Spinal cord (tissue), 10 donors: ENCODE results near the gene RPIA. TPM values are rescaled to one million over a fixed set of nuclear protein-coding genes. Genes with fewer than 3 reads are reported as not detected.
"Not testable (repeated sequence)": the region's sequence is repeated elsewhere in the genome, so short reads cannot be mapped to it uniquely, and the experiment has no call there.

ENCODE experiments used
- DNase-seq, 6 donors: peaks; one replicate each; pipeline versions ENCODE4 v3.0.0 to v3.0.0-alpha.2; 2013 to 2015; ENCODE audit warnings: low spot score in 6 of 6, low read depth in 4 of 6
- H3K27ac ChIP-seq: one replicate; pipeline ENCODE4 v1.5.1; 2013; ENCODE audit warnings: low read depth, low read length, control low read depth
- H3K27me3 ChIP-seq: one replicate; pipeline ENCODE4 v1.6.1; 2013; ENCODE audit warnings: low read length; ENCODE audit not compliant: control insufficient read depth, insufficient read depth
- H3K36me3 ChIP-seq: one replicate; pipeline ENCODE4 v1.6.1; 2013; ENCODE audit warnings: low read length; ENCODE audit not compliant: control insufficient read depth, insufficient read depth
- H3K4me1 ChIP-seq: one replicate; pipeline ENCODE4 v1.6.1; 2013; ENCODE audit warnings: low read length; ENCODE audit not compliant: control insufficient read depth, insufficient read depth
- H3K4me3 ChIP-seq: one replicate; pipeline ENCODE4 v1.5.1; 2013; ENCODE audit warnings: low read depth, low read length, control low read depth
- H3K9me3 ChIP-seq: one replicate; pipeline ENCODE4 v1.6.1; 2013; ENCODE audit warnings: low read length; ENCODE audit not compliant: control insufficient read depth, insufficient read depth
- WGBS: methylation state at CpG from one replicate; pipeline ENCODE4 v1.1.5; 2013; ENCODE audit warnings: missing lambda C conversion rate; ENCODE audit not compliant: insufficient coverage; 5-methylcytosine and 5-hydroxymethylcytosine counted together
- polyA plus RNA-seq, 2 donors: library from polyadenylated mRNA; unstranded; fragments of 120-200 nt; gene quantifications; one replicate each; pipeline ENCODE4 v1.2.1, GENCODE V29; 2013; ENCODE audit not compliant: insufficient read length in 2 of 2
- total RNA-seq, 2 donors: library from RNA; depleted of rRNA in 1 of 2; stranded (reverse); fragments of 120-200 nt in 1 of 2; fragments of >200 nt in 1 of 2; gene quantifications; one replicate each; pipeline versions ENCODE4 v1.2.3 to v1.2.4, GENCODE V29; 2013 to 2014
- donor health status: healthy.

RPIA gene
- total and polyA plus RNA-seq, 4 donors = 9.0 to 18.2 (median 14.2) TPM

DNA sequence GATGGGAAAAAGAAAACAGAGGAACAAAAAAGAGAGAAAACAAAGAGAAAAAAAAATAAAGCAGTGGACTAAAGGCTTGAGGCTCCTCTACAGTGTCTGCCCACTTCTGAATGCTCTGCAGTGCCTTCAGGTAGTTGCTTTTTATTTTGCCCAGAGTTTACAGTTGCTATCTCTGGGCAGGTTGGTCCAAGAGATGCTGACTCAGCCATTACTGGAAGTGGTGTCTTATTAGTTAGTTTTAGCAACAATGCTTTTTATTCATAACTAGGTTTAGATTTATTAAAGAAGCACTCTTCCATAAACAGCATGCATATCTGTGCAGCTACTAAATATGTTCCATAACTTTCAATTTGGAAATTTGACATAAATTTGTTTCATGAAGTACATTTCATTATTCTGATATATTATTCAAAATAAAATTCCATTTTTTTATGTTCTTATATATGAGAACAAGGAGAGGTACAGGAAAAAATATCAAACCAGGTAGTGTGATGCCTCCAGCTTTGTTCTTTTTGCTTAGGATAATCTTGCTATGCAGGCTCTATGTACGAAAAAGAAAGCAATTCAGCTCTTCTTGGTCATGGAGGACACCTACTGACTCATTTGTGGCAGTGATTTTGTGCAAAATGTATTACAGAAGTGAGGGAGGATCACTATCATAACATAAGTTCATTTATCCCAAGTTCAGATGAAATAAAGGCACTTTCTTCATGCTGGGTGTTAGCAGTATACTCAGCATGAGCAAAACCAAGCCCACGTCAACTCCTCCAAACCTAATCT is 69.5 kb downstream of the RPIA start:
- peaks cover 5% of the 10 kb centered on the region for H3K36me3 ChIP-seq
- H3K27me3 ChIP-seq = peaks cover 9% of the 10 kb centered on the region
- no peak overlapping the region for H3K4me3 ChIP-seq
- WGBS = 82% methylated on average over 1 of the region's 2 CpGs
- H3K27ac ChIP-seq = no peak overlapping the region
- no peak for DNase-seq
- no peaks in the 10 kb centered on the region for H3K9me3 ChIP-seq
- peaks cover 16% of the 10 kb centered on the region for H3K4me1 ChIP-seq

GRCh38 chr2:88764141-88764849 is 72.8 kb downstream of the RPIA start:
- 79% methylated on average over 18 of the region's 19 CpGs for WGBS

DNA sequence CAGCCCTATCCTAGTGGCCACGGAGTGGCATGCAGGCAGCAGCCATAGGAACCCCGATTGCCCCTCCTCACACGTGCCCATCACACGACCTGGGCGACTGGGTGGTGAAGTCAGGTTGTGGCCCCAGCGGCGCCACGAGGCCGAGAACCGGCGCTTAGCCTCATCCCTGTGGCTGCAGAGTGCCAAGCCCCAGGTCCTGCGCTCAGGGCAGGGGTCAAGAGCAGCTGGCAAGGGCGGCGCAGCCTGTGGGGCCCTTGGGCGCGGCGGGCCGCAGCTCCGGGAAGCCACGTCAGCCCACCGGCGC is 73.3 kb downstream of the RPIA start:
- DNase-seq = peak in 1 of 6 donors; percentile 7
- Histone ChIP-seq H3K27me3 (peaks cover 9% of the 10 kb centered on the region), H3K9me3 (no peaks in the 10 kb centered on the region), H3K4me1 (peaks cover 16% of the 10 kb centered on the region), H3K4me3 (no peak overlapping the region), H3K36me3 (no peaks in the 10 kb centered on the region), H3K27ac (no peak overlapping the region)
- 10% methylated on average over 22 of the region's 22 CpGs for WGBS

More at GRCh38 chr2:88764141-88764849, 72.8 kb downstream of the RPIA start:
- no peak overlapping the region for H3K4me3 ChIP-seq
- no peaks in the 10 kb centered on the region for H3K9me3 ChIP-seq
- no peaks in the 10 kb centered on the region for H3K36me3 ChIP-seq
- H3K4me1 ChIP-seq = peaks cover 16% of the 10 kb centered on the region
- no peak overlapping the region for H3K27ac ChIP-seq
- peaks cover 9% of the 10 kb centered on the region for H3K27me3 ChIP-seq
- no peak for DNase-seq

DNA sequence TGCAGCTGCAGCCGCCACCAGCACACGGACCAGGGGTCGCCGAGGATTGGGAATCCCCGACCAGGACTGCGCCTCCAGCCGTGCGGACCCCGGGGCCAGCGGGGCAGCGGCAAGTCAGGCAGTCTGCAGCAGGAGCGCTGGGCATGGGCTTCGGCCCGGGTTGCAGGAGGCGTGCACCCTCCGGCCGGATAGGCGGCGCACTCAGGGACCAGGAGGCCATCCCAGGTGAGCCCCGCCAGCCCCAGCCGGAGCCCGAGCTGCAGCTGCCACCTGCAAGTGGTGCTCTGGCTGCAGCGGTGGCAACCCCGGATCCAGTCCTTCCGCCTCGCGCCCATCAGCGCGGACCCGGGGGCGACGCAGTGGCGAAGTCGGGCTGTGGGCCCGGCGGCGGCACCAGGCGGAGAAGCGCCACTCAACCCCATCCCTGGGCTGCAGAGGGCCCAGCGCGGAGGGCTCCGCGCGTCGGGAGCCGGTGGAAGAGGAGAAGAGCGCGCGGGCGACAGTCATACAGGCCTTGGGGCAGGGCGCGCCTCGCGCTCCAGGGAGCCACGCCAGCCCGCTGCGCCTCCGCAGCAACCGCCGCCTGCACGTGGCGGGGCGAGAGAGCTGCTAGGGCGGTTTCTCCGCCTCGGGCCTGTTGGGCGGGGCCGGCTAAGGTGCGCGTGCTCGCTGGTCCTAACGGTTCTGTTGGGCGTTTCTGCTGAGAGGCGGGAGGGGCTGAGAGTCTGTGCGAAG is 73.8 kb downstream of the RPIA start:
- H3K9me3 ChIP-seq = no peaks in the 10 kb centered on the region
- peak; percentile 6 to 91 (median 22) for DNase-seq
- peaks cover 16% of the 10 kb centered on the region for H3K4me1 ChIP-seq
- no peaks in the 10 kb centered on the region for H3K36me3 ChIP-seq
- under 1% methylated on average over 75 of the region's 75 CpGs for WGBS
- peak overlapping the region; percentile 16 for H3K4me3 ChIP-seq
- H3K27ac ChIP-seq = no peak overlapping the region
- peaks cover 9% of the 10 kb centered on the region for H3K27me3 ChIP-seq

DNA sequence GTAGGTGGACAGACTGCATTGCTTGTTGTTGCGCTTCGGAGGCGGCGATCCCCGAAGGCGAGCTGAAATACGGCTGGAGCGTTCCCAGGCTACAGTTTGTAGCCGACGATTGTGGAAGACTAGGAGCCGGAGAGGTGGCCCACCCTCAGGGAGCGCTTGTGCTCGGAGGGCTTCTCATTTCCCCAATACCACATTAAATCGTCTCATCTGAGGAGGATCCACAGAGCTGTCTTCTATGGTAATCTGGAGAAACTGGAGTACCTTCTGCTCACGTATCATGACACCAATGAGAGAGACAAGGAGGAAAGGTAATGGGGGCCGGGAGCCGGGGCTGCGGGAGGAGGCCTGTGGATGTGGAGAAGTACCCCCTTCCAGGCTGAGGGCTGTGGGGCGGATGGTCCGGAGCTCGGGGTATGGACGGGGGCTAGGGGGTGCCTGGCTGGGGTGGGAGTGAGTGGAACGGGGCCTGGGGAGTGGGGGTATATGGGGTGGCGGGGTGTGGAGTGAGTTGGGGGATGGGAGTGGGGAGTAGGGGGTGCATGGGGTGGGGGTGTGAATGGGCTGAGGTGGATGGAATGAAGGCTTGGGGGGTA is 74.5 kb downstream of the RPIA start:
- H3K9me3 ChIP-seq, H3K27me3 ChIP-seq, H3K36me3 ChIP-seq, H3K27ac ChIP-seq: not testable (repeated sequence)
- Histone ChIP-seq H3K4me3 (peak overlapping the region; percentile 16), H3K4me1 (peaks cover 16% of the 10 kb centered on the region)
- WGBS = 2% methylated on average over 8 of the region's 24 CpGs
- DNase-seq = peak in 2 of 6 donors; percentile 1 to 17

GRCh38 chr2:88770016-88770415 is 78.5 kb downstream of the RPIA start:
- Histone ChIP-seq H3K9me3 (no peaks in the 10 kb centered on the region), H3K4me1 (peaks cover 7% of the 10 kb centered on the region), H3K36me3 (no peaks in the 10 kb centered on the region), H3K4me3 (no peak overlapping the region), H3K27me3 (peaks cover 4% of the 10 kb centered on the region), H3K27ac (no peak overlapping the region)
- no CpG with 5 or more reads among the region's 4 CpGs for WGBS
- no peak for DNase-seq

DNA sequence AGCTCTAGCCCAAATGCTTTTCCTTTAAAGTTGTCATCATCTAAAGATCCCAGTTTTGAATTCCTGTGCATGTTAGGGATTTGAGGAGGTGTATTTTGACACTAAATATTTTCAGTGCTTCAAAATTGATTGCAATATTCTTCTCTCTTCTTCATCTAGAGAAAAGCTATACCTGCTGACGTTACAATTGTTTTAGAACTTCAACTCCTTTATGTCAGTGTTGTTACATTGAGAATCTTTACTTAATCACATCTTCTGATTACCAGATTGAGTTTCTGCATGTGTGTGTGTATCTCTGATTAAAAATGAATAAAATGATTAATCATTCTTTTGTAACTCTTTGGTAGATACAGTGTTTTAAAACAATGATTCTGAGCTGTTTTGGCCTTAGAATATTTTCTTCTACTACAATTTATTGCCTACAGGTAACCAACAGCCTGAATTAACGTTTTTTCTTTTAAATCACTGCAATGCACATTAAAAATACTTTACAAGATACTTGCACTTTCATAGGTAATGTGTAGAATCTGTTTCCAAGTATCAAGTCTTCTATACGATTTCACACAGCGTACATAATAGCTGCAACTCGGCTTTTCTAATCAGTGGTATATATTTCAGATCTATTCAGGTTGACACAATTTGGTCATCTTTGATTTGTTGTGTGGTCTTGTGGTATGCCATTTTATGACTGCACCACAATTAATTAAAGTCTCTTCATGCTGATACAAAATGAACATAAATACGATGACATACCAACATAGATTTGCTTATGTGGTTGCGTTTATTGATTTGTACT is 82.0 kb downstream of the RPIA start:
- not testable (repeated sequence) for H3K36me3 ChIP-seq, H3K27me3 ChIP-seq, H3K4me3 ChIP-seq, H3K27ac ChIP-seq, DNase-seq, H3K9me3 ChIP-seq, H3K4me1 ChIP-seq
- no CpG with 5 or more reads among the region's 7 CpGs for WGBS

DNA sequence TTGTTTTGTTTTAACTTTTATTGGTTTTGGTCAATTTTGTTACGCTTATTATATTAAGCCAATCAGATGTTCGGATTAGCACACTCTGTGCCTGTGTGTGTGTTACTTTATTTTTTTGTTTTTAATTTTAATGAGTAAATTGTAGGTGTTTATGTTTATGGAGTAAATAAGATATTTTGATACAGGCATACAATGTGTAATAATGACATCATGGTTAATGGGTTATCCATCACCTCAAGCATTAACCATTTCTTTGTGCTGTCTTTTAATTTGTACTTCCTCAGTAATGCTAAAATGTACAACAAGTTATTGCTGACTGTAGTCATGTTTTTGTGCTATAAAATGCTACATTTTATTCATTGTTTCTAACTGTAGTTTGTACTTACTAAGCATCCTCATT is 97.7 kb downstream of the RPIA start:
- not testable (repeated sequence) for H3K9me3 ChIP-seq, H3K36me3 ChIP-seq, H3K27me3 ChIP-seq, H3K4me1 ChIP-seq, H3K4me3 ChIP-seq, DNase-seq, H3K27ac ChIP-seq
- WGBS = no CpG with 5 or more reads among the region's 2 CpGs

DNA sequence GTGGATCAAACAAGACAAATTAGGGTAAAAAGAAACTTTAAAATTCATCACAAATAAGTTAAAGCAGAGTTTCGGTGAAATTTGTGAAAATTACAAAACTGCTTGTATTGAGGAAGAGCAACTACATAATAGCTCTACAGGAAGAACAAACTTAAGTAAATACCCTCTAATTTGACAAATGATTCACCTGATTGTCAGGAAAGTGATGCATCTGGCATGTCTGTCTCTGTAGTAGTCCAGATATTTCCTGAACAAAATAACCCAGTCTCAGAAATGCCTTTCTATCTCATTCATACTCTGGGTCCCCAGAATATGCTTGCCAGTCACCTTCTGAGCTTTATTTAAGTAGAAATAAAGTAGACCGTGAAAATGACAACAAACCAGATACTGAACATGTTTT is 104.5 kb downstream of the RPIA start:
- not testable (repeated sequence) for H3K27me3 ChIP-seq, DNase-seq, H3K4me1 ChIP-seq, H3K9me3 ChIP-seq, H3K4me3 ChIP-seq, H3K36me3 ChIP-seq, H3K27ac ChIP-seq
- no CpG with 5 or more reads among the region's 2 CpGs for WGBS
